HL-60 (cell line): ENCODE data around the gene IFNAR2.

ENCODE experiments used
- GABPA ChIP-seq: IDR thresholded peaks from 2 replicates; pipeline ENCODE4 v1.6.1; 2012; ENCODE audit warnings: low read depth
- POLR2AphosphoS5 ChIP-seq: IDR thresholded peaks from 2 replicates; pipeline ENCODE4 v1.6.1; 2012; ENCODE audit warnings: low read depth
- SPI1 ChIP-seq: IDR thresholded peaks from 2 replicates; pipeline ENCODE4 v1.6.1; 2012; ENCODE audit warnings: low read depth, mild to moderate bottlenecking, borderline replicate concordance
- TF ChIP-seq, protein P1 (sequence below): IDR thresholded peaks from one replicate; pipeline ENCODE4 v1.5.1; 2011; ENCODE audit warnings: low read length, control low read depth, inconsistent platforms; ENCODE audit not compliant: insufficient read depth
- TF ChIP-seq, protein P2 (sequence below): IDR thresholded peaks from 2 replicates; pipeline ENCODE4 v1.6.1; 2012; ENCODE audit warnings: low read depth; ENCODE audit not compliant: insufficient replicate concordance

DNA sequence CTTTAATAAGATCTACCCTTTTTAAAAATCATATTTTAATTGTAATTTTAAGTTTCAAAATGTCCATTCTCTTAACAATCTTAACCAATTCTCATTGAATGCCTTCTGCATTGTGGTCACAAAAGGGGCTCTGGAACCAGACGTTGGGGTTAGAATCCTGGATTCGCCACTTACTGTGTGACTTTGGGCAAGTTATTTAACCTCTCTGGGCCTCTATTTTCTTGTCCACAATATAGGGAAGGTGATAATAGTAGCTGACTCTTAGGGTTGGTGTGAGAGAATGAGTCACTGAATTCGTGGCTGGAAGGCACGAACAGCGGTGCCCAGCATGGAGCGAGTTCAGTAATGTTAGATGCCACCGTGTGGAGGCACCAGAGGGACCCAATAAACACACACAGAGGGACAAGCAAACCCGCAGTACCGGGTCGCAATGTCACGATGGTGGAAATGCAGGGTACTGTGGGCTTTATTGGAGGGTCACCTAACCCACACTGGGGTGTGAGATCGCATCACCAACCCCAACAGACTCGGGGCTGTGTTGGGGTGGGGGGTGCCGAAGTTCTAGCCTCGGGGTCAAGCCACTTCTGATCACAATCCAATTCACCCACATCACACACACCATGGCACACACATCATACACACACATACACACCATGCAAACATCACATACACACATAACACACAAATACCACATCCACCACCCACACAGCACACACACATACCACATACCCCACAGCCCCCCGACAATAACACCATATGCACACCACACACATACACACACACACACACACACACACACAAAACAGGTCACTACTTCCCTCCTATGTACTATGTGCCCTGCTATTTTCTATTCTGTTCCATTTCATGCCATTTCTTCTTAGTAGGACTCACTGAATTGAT lies 27.0 kb upstream of the IFNAR2 start:
- TF ChIP-seq POLR2AphosphoS5 (no peak), SPI1 (no peak), GABPA (no peak)
- TF ChIP-seq, protein P1, sequence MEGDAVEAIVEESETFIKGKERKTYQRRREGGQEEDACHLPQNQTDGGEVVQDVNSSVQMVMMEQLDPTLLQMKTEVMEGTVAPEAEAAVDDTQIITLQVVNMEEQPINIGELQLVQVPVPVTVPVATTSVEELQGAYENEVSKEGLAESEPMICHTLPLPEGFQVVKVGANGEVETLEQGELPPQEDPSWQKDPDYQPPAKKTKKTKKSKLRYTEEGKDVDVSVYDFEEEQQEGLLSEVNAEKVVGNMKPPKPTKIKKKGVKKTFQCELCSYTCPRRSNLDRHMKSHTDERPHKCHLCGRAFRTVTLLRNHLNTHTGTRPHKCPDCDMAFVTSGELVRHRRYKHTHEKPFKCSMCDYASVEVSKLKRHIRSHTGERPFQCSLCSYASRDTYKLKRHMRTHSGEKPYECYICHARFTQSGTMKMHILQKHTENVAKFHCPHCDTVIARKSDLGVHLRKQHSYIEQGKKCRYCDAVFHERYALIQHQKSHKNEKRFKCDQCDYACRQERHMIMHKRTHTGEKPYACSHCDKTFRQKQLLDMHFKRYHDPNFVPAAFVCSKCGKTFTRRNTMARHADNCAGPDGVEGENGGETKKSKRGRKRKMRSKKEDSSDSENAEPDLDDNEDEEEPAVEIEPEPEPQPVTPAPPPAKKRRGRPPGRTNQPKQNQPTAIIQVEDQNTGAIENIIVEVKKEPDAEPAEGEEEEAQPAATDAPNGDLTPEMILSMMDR: no peak
- TF ChIP-seq, protein P2, sequence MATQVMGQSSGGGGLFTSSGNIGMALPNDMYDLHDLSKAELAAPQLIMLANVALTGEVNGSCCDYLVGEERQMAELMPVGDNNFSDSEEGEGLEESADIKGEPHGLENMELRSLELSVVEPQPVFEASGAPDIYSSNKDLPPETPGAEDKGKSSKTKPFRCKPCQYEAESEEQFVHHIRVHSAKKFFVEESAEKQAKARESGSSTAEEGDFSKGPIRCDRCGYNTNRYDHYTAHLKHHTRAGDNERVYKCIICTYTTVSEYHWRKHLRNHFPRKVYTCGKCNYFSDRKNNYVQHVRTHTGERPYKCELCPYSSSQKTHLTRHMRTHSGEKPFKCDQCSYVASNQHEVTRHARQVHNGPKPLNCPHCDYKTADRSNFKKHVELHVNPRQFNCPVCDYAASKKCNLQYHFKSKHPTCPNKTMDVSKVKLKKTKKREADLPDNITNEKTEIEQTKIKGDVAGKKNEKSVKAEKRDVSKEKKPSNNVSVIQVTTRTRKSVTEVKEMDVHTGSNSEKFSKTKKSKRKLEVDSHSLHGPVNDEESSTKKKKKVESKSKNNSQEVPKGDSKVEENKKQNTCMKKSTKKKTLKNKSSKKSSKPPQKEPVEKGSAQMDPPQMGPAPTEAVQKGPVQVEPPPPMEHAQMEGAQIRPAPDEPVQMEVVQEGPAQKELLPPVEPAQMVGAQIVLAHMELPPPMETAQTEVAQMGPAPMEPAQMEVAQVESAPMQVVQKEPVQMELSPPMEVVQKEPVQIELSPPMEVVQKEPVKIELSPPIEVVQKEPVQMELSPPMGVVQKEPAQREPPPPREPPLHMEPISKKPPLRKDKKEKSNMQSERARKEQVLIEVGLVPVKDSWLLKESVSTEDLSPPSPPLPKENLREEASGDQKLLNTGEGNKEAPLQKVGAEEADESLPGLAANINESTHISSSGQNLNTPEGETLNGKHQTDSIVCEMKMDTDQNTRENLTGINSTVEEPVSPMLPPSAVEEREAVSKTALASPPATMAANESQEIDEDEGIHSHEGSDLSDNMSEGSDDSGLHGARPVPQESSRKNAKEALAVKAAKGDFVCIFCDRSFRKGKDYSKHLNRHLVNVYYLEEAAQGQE: no peak
